Peyer's patch (tissue), 4 donors: ENCODE measurements around the gene NFS1. TPM values are rescaled to one million over a fixed set of nuclear protein-coding genes. Genes with fewer than 3 reads are reported as not detected.

Experiments used
- DNase-seq, 3 donors: peaks; one replicate each; pipeline ENCODE4 v3.0.0-alpha.2; 2017 to 2019
- H3K27ac ChIP-seq, 4 donors: fragments of 200-600 bp; sonication (generic); one replicate each; pipeline ENCODE4 v1.5.1; 2016 to 2019
- H3K27me3 ChIP-seq, 2 donors: fragments of 200-600 bp; sonication (generic); one replicate each; pipeline ENCODE4 v1.5.1; 2019
- H3K36me3 ChIP-seq, 3 donors: fragments of 200-600 bp; sonication (generic); one replicate each; pipeline ENCODE4 v1.5.1; 2016 to 2019
- H3K4me1 ChIP-seq, 4 donors: fragments of 200-600 bp; sonication (generic); one replicate each; pipeline ENCODE4 v1.5.1; 2016 to 2019
- H3K4me3 ChIP-seq, 4 donors: fragments of 200-600 bp; sonication (generic); 1 replicate in 3 of 4; 2 replicates in 1 of 4; pipeline ENCODE4 v1.5.1; 2016 to 2019; ENCODE audit warnings: mild to moderate bottlenecking in 1 of 4
- H3K9me3 ChIP-seq, 4 donors: fragments of 200-600 bp; sonication (generic); one replicate each; pipeline ENCODE4 v1.5.1; 2016 to 2019; ENCODE audit warnings: mild to moderate bottlenecking in 1 of 4
- POLR2A ChIP-seq, 2 donors: fragments of 450-650 bp; IDR thresholded peaks; one replicate each; pipeline ENCODE4 v1.5.1; 2017; ENCODE audit warnings: antibody characterized with exemption in 2 of 2, mild to moderate bottlenecking in 2 of 2, moderate library complexity in 2 of 2
- total RNA-seq, 4 donors: library from RNA; depleted of rRNA; stranded (reverse); fragments of >200 nt; gene quantifications; one replicate each; pipeline ENCODE4 v1.1.0, GENCODE V29; 2016
- TF ChIP-seq, protein P1 (sequence below), 6 experiments: fragments of 450-650 bp in 4 of 6; fragments of 200-600 bp in 2 of 6; sonication (generic) in 1 of 6; IDR thresholded peaks; one replicate each; pipeline ENCODE4 v1.5.1; 2017 to 2019; ENCODE audit warnings: antibody characterized with exemption in 6 of 6, mild to moderate bottlenecking in 3 of 6, moderate library complexity in 1 of 6

Gene NFS1
- total RNA-seq, 4 donors from 2014 or later = 29.2 to 62.2 (median 41.4) TPM

DNA sequence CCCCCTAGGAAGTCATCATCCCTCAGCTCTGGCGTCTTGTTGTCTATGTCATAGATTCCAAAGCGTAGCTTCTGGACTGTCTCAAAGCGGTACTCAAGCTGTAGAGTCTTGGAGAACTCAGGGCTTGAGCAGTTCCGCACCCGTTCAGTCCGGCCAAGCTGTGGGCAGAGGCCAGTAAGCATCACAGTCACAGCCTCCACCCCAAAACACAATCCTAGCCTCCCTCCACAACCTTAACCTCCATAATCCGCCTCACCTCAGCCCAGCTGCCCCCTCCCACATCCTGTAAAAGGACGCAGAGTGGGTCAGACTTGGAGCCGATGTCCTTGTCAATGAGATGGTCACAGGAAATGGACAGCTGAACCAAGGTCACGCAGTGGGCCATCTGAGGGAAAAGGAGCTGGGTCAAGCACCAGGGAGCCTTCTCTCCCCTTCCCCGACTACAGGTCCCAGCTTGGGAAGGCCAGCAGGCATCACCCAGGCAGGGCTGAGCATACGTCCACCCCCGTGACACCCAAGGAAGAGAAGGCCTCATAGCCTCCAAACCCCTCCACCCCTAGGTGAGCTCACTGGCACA lies 66.5 kb downstream of the NFS1 start:
- TF ChIP-seq, protein P1, sequence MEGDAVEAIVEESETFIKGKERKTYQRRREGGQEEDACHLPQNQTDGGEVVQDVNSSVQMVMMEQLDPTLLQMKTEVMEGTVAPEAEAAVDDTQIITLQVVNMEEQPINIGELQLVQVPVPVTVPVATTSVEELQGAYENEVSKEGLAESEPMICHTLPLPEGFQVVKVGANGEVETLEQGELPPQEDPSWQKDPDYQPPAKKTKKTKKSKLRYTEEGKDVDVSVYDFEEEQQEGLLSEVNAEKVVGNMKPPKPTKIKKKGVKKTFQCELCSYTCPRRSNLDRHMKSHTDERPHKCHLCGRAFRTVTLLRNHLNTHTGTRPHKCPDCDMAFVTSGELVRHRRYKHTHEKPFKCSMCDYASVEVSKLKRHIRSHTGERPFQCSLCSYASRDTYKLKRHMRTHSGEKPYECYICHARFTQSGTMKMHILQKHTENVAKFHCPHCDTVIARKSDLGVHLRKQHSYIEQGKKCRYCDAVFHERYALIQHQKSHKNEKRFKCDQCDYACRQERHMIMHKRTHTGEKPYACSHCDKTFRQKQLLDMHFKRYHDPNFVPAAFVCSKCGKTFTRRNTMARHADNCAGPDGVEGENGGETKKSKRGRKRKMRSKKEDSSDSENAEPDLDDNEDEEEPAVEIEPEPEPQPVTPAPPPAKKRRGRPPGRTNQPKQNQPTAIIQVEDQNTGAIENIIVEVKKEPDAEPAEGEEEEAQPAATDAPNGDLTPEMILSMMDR (IDR thresholded peaks at IDR 0.05) = no peak
- H3K27me3 ChIP-seq = no peaks in the 10 kb centered on the region
- peaks cover 0 to 48% (median 0%) of the 10 kb centered on the region in 3 donors for H3K36me3 ChIP-seq
- H3K4me1 ChIP-seq = no peaks in the 10 kb centered on the region
- no peak for DNase-seq
- H3K27ac ChIP-seq = no peak overlapping the region
- no peaks in the 10 kb centered on the region for H3K9me3 ChIP-seq
- no peak overlapping the region for H3K4me3 ChIP-seq

DNA sequence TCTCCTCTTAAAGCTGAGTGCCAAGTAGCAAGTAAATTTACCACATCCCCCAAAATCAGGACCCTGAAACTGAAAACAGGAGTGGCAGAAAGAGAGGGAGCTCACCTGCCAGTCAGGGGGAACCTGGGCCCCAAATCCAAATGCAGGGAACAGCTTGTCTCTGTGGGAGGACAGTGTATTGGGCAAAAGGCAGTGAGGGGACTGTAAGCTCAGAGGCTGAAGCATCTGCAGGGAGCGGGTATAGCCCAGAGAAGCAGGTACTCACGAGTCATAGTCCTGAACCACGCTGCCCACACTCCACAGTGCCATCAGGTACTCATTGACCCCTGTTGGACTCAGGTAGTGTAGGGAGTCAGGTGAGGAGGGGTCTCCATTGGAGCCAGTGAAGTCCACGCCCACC lies 68.5 kb downstream of the NFS1 start:
- no peaks in the 10 kb centered on the region for H3K4me1 ChIP-seq
- no peak overlapping the region for H3K4me3 ChIP-seq
- H3K27ac ChIP-seq = no peak overlapping the region
- no peaks in the 10 kb centered on the region for H3K9me3 ChIP-seq
- DNase-seq = no peak
- peaks cover 0 to 64% (median 0%) of the 10 kb centered on the region in 3 donors for H3K36me3 ChIP-seq
- no peaks in the 10 kb centered on the region for H3K27me3 ChIP-seq
- TF ChIP-seq POLR2A (IDR thresholded peaks at IDR 0.05) = no peak
- TF ChIP-seq, protein P1 (IDR thresholded peaks at IDR 0.05) = no peak

DNA sequence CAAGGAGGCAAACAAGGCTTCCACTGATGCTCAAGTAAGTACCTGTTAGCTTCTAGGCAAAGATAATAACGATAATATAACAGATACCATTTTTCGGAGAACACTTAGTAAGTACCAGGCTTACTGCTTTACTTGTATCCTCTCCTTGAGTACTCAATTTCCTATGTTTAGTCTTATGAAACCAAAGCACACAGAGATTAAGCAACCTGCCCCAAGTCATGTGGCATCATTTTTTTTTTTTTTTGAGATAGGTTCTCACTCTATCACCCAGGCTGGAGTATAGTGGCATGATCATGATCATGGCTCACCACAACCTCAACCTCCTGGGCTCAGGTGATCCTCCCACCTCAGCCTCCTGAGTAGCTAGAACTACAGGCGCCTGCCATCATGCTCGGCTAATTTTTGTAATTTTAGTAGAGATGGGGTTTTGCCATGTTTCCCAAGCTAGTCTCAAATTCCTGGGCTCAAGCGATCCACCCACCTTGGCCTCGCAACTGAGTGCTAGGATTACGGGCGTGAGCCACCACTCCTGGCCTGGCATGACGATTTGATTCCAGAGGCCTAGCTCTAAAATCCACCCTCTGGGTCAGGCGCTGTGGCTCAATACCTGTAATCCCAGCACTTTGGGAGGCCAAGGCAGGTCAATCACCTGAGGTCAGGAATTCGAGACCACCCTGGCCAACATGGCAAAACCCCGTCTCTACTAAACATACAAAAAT lies 69.6 kb downstream of the NFS1 start:
- Histone ChIP-seq H3K4me1 (no peaks in the 10 kb centered on the region), H3K36me3 (peaks cover 0 to 72% (median 0%) of the 10 kb centered on the region in 3 donors), H3K4me3 (no peak overlapping the region), H3K27ac (no peak overlapping the region), H3K9me3 (no peaks in the 10 kb centered on the region), H3K27me3 (no peaks in the 10 kb centered on the region)
- no peak for DNase-seq
- TF ChIP-seq, protein P1 (IDR thresholded peaks at IDR 0.05) = no peak
- TF ChIP-seq POLR2A (IDR thresholded peaks at IDR 0.05) = no peak

DNA sequence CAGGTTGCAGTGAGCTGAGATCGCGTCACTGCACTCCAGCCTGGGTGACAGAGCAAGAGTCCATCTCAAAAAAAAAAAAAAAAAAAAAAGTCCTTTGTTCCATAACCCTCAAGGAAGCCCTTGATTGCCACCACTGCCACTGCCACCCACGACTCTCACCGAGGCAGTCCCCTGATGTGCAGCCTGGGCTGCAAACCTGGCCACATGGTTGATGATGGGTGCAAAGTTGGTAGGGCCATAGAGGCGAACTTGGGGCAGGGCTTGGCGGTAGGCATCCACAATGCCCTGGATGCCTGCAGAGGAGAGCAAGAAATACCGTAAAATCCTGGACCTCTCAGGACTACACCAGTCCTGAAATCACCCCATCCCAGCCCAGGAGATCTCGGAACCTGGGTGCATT lies 72.0 kb downstream of the NFS1 start:
- Histone ChIP-seq H3K9me3 (no peaks in the 10 kb centered on the region), H3K36me3 (peaks cover 0 to 68% (median 0%) of the 10 kb centered on the region in 3 donors), H3K27ac (no peak overlapping the region), H3K27me3 (no peaks in the 10 kb centered on the region), H3K4me1 (no peaks in the 10 kb centered on the region), H3K4me3 (no peak overlapping the region)
- no peak for TF ChIP-seq POLR2A (IDR thresholded peaks at IDR 0.05)
- TF ChIP-seq, protein P1 (IDR thresholded peaks at IDR 0.05) = no peak
- DNase-seq = no peak

DNA sequence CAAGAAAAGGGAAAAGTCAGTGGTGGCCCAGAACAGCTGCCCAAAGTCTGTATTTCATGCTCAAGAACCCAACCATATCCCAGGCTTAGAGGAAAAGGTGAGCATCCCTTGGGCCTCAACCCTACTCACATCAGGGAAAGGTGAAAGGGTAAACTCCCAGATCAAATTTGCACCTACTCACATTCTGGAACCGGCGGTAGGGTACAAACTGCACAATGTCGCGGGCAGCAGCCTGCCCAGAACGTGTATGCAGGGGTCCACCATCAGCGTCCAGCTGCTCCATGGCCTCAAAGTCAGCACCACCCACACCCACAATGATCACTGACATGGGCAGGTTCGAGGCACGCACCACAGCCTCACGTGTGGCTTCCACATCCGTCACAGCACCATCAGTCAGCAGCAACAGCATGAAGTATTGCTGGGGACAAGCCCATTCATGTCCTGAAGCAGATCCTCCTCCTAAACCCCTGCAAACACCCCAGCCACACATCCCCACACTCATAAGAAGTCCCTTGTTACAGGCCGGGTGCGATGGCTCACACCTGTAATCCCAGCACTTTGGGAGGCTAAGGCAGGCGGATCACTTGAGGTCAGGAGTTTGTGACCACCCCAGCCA lies 72.7 kb downstream of the NFS1 start:
- Histone ChIP-seq H3K36me3 (peaks cover 0 to 61% (median 0%) of the 10 kb centered on the region in 3 donors), H3K4me3 (no peak overlapping the region), H3K27ac (no peak overlapping the region), H3K4me1 (no peaks in the 10 kb centered on the region), H3K9me3 (no peaks in the 10 kb centered on the region), H3K27me3 (no peaks in the 10 kb centered on the region)
- TF ChIP-seq POLR2A (IDR thresholded peaks at IDR 0.05) = no peak
- TF ChIP-seq, protein P1 (IDR thresholded peaks at IDR 0.05) = no peak
- DNase-seq = no peak
